Measurements from ENCODE around the gene DMKN. TPM values are rescaled to one million over a fixed set of nuclear protein-coding genes. Genes with fewer than 3 reads are reported as not detected.

The DMKN gene
- total and polyA plus RNA-seq, 12 donors, result 2.7 to 70.5 (median 19.7) TPM

GRCh38 chr19:35524181-35524837 lies 10.9 kb upstream of the DMKN start:
- no peaks in the 10 kb centered on the region for H3K9me3 ChIP-seq (replicated peaks in 1 of 3)
- no peak overlapping the region for H3K4me3 ChIP-seq
- intact Hi-C loops (cut with DNase I), result no loop called here
- no peak for TF ChIP-seq POLR2A (IDR thresholded peaks at IDR 0.05)
- no peak for TF ChIP-seq CTCF (IDR thresholded peaks at IDR 0.05)
- H3K27me3 ChIP-seq, result peaks cover 10% of the 10 kb centered on the region
- no peaks in the 10 kb centered on the region for H3K36me3 ChIP-seq (replicated peaks in 1 of 2)
- DNase-seq, result no peak
- 39 to 51% (median 50%) methylated on average over 5 to 11 of the region's 11 CpGs for WGBS, 4 donors
- no peak overlapping the region for H3K27ac ChIP-seq
- no peaks in the 10 kb centered on the region for H3K4me1 ChIP-seq (replicated peaks in 1 of 2)

GRCh38 chr19:35522745-35523327 lies 9.4 kb upstream of the DMKN start:
- intact Hi-C loops (cut with DNase I), result no loop called here
- no peak overlapping the region for H3K4me3 ChIP-seq
- no peak overlapping the region for H3K27ac ChIP-seq
- DNase-seq, result no peak
- H3K36me3 ChIP-seq (replicated peaks in 1 of 2), result no peaks in the 10 kb centered on the region
- H3K9me3 ChIP-seq (replicated peaks in 1 of 3), result no peaks in the 10 kb centered on the region
- no peaks in the 10 kb centered on the region for H3K4me1 ChIP-seq (replicated peaks in 1 of 2)
- no peaks in the 10 kb centered on the region for H3K27me3 ChIP-seq
- TF ChIP-seq POLR2A (IDR thresholded peaks at IDR 0.05) (no peak), CTCF (IDR thresholded peaks at IDR 0.05) (no peak)
- WGBS, 4 donors, result 80 to 90% (median 82%) methylated on average over 10 to 12 of the region's 12 CpGs

GRCh38 chr19:35521124-35521743 lies 7.8 kb upstream of the DMKN start:
- Histone ChIP-seq H3K27ac (no peak overlapping the region), H3K4me1 (replicated peaks in 1 of 2) (no peaks in the 10 kb centered on the region), H3K9me3 (replicated peaks in 1 of 3) (no peaks in the 10 kb centered on the region), H3K36me3 (replicated peaks in 1 of 2) (no peaks in the 10 kb centered on the region), H3K27me3 (no peaks in the 10 kb centered on the region), H3K4me3 (no peak overlapping the region)
- intact Hi-C loops (cut with DNase I), result no loop called here
- WGBS, 4 donors, result 71 to 76% (median 74%) methylated on average over 12 to 16 of the region's 16 CpGs
- DNase-seq, result no peak
- TF ChIP-seq POLR2A (IDR thresholded peaks at IDR 0.05), result no peak
- no peak for TF ChIP-seq CTCF (IDR thresholded peaks at IDR 0.05)

GRCh38 chr19:35519291-35519690 lies 5.8 kb upstream of the DMKN start:
- no peak for TF ChIP-seq CTCF (IDR thresholded peaks at IDR 0.05)
- TF ChIP-seq POLR2A (IDR thresholded peaks at IDR 0.05), result no peak
- Histone ChIP-seq H3K27me3 (no peaks in the 10 kb centered on the region), H3K4me1 (replicated peaks in 1 of 2) (no peaks in the 10 kb centered on the region), H3K4me3 (no peak overlapping the region), H3K36me3 (replicated peaks in 1 of 2) (no peaks in the 10 kb centered on the region), H3K27ac (no peak overlapping the region), H3K9me3 (replicated peaks in 1 of 3) (no peaks in the 10 kb centered on the region)
- 21 to 55% (median 45%) methylated on average over 4 to 7 of the region's 7 CpGs for WGBS, 4 donors
- DNase-seq, result no peak
- intact Hi-C loops (cut with DNase I), result no loop called here

All from adrenal gland (tissue), 12 donors.